ENCODE measurements around the gene S100A16.
A peak's percentile ranks its signal among the peaks of the same experiment; 100 is the strongest.

The S100A16 gene

GRCh38 chr1:153659175-153659534 is 46.2 kb upstream of the S100A16 start:
- Histone ChIP-seq H3K9me3 (replicated peaks in 1 of 2; ENCODE audit: control insufficient read depth in 2 of 2, insufficient read depth in 1 of 2, low read depth in 1 of 2, low read length in 2 of 2) (no peaks in the 10 kb centered on the region), H3K9ac (ENCODE audit: low read depth, low read length, poor library complexity) (peak overlapping the region; percentile 92), H3K14ac (ENCODE audit: low read length) (no peak overlapping the region), H3K18ac (ENCODE audit: low read length) (peak overlapping the region; percentile 100), H3K4ac (ENCODE audit: low read length) (no peak overlapping the region), H2BK5ac (ENCODE audit: low read length) (no peak overlapping the region), H3K23ac (ENCODE audit: low read depth, low read length, poor library complexity) (no peak overlapping the region), H4K8ac (ENCODE audit: low read depth, low read length) (no peak overlapping the region), H3K4me3 (ENCODE audit: low read length in 2 of 2) (peak overlapping the region; percentile 76 to 97), H2BK12ac (ENCODE audit: low read length) (no peak overlapping the region), H4K91ac (ENCODE audit: low read depth, low read length, poor library complexity) (no peak overlapping the region), H2AFZ (ENCODE audit: low read length) (peak overlapping the region; percentile 98), H3K4me1 (ENCODE audit: control insufficient read depth in 2 of 2, insufficient read depth in 1 of 2, low read depth in 1 of 2, low read length in 2 of 2) (peaks cover 4 to 6% of the 10 kb centered on the region in 2 donors), H3K27me3 (ENCODE audit: control insufficient read depth in 3 of 3, insufficient read depth in 3 of 3, low read depth in 1 of 3, low read length in 3 of 3) (no peaks in the 10 kb centered on the region), H3K4me2 (ENCODE audit: insufficient read depth, low read length, poor library complexity, severe bottlenecking) (peak overlapping the region; percentile 92), H3K27ac (replicated peaks; ENCODE audit: low read length) (peak overlapping the region; percentile 95), H3K79me1 (ENCODE audit: low read depth, low read length) (peaks cover 5% of the 10 kb centered on the region), H2BK120ac (ENCODE audit: low read depth, low read length) (no peak overlapping the region), H3K36me3 (replicated peaks in 1 of 2; ENCODE audit: control insufficient read depth in 2 of 2, insufficient read depth in 2 of 2, low read length in 2 of 2) (peaks cover 21 to 44% of the 10 kb centered on the region in 2 donors), H2AK5ac (ENCODE audit: low read depth, low read length) (peak overlapping the region; percentile 6), H2BK15ac (ENCODE audit: low read length) (no peak overlapping the region)
- DNase-seq (ENCODE audit: low spot score): no peak
- no CpG with 5 or more reads among the region's 8 CpGs for WGBS, 2 donors (ENCODE audit: extremely low coverage in 2 of 2, insufficient read length in 2 of 2, insufficient replicate concordance in 1 of 2)

- H2AK5ac ChIP-seq (ENCODE audit: low read depth, low read length): peak within 1 kb of the TSS; percentile 6
- peak; percentile 81 for DNase-seq (ENCODE audit: low spot score)
- H2BK12ac ChIP-seq (ENCODE audit: low read length): no peak within 1 kb of the TSS
- H3K18ac ChIP-seq (ENCODE audit: low read length): peak within 1 kb of the TSS; percentile 100
- no peak within 1 kb of the TSS for H3K14ac ChIP-seq (ENCODE audit: low read length)
- peak within 1 kb of the TSS; percentile 92 for H3K23ac ChIP-seq (ENCODE audit: low read depth, low read length, poor library complexity)
- H3K36me3 ChIP-seq (replicated peaks in 1 of 2; ENCODE audit: control insufficient read depth in 2 of 2, insufficient read depth in 2 of 2, low read length in 2 of 2): peaks cover 18 to 39% of the 10 kb centered on the region in 2 donors
- no peak within 1 kb of the TSS for H2BK5ac ChIP-seq (ENCODE audit: low read length)
- H3K4me3 ChIP-seq (ENCODE audit: low read length in 2 of 2): peak within 1 kb of the TSS; percentile 76 to 97
- H3K4me1 ChIP-seq (ENCODE audit: control insufficient read depth in 2 of 2, insufficient read depth in 1 of 2, low read depth in 1 of 2, low read length in 2 of 2): peaks cover 4 to 6% of the 10 kb centered on the region in 2 donors
- H3K9me3 ChIP-seq (replicated peaks in 1 of 2; ENCODE audit: control insufficient read depth in 2 of 2, insufficient read depth in 1 of 2, low read depth in 1 of 2, low read length in 2 of 2): no peaks in the 10 kb centered on the region
- no peak within 1 kb of the TSS for H3K4ac ChIP-seq (ENCODE audit: low read length)
- no CpG with 5 or more reads among the region's 53 CpGs for whole genome bisulfite sequencing, 2 donors (ENCODE audit: extremely low coverage in 2 of 2, insufficient read length in 2 of 2, insufficient replicate concordance in 1 of 2)
- no peak within 1 kb of the TSS for H4K8ac ChIP-seq (ENCODE audit: low read depth, low read length)
- peak within 1 kb of the TSS; percentile 99 for H4K91ac ChIP-seq (ENCODE audit: low read depth, low read length, poor library complexity)
- no peak within 1 kb of the TSS for H2BK120ac ChIP-seq (ENCODE audit: low read depth, low read length)
- peak within 1 kb of the TSS; percentile 67 for H2BK15ac ChIP-seq (ENCODE audit: low read length)
- H3K9ac ChIP-seq (ENCODE audit: low read depth, low read length, poor library complexity): peak within 1 kb of the TSS; percentile 92
- peak within 1 kb of the TSS; percentile 92 for H3K4me2 ChIP-seq (ENCODE audit: insufficient read depth, low read length, poor library complexity, severe bottlenecking)
- no peaks in the 10 kb centered on the region for H3K27me3 ChIP-seq (ENCODE audit: control insufficient read depth in 3 of 3, insufficient read depth in 3 of 3, low read depth in 1 of 3, low read length in 3 of 3)
- H3K79me1 ChIP-seq (ENCODE audit: low read depth, low read length): peaks cover 5% of the 10 kb centered on the region
- H2AFZ ChIP-seq (ENCODE audit: low read length): peak within 1 kb of the TSS; percentile 98
- H3K27ac ChIP-seq (replicated peaks; ENCODE audit: low read length): peak within 1 kb of the TSS; percentile 95
These were observed 45.6 kb upstream of the S100A16 start, which contains the start of gene SNAPIN for GRCh38 chr1:153658400-153659174. TSS of gene SNAPIN (plus strand) at chr1:153658703. CDS start at chr1:153658744, 41 bp downstream.

DNA sequence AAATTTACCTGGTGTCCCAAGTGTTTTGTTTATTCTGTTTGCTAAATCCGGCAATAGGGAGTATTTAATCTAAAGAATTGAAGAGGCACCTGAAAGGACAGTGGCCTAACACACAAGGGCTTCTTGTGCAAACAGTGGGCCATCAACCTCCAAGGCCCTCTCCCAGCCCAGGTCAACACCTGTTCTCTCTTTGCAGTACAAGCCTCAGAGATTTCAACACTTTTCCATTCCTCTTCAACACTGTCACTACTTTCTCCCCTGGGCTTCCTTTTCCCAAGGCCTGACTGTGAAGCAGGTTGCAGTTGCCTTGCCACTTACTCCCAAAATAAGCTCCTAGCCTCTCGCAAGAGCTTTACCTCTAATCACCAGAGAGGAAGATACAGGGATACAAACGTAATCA is 42.4 kb upstream of the S100A16 start:
- H2BK15ac ChIP-seq (ENCODE audit: low read length): no peak overlapping the region
- H3K27me3 ChIP-seq (ENCODE audit: control insufficient read depth in 3 of 3, insufficient read depth in 3 of 3, low read depth in 1 of 3, low read length in 3 of 3): no peaks in the 10 kb centered on the region
- no peak overlapping the region for H3K4me2 ChIP-seq (ENCODE audit: insufficient read depth, low read length, poor library complexity, severe bottlenecking)
- H3K79me1 ChIP-seq (ENCODE audit: low read depth, low read length): peaks cover 5% of the 10 kb centered on the region
- DNase-seq (ENCODE audit: low spot score): no peak
- no peaks in the 10 kb centered on the region for H3K9me3 ChIP-seq (replicated peaks in 1 of 2; ENCODE audit: control insufficient read depth in 2 of 2, insufficient read depth in 1 of 2, low read depth in 1 of 2, low read length in 2 of 2)
- no peak overlapping the region for H2BK5ac ChIP-seq (ENCODE audit: low read length)
- no peak overlapping the region for H4K91ac ChIP-seq (ENCODE audit: low read depth, low read length, poor library complexity)
- H3K9ac ChIP-seq (ENCODE audit: low read depth, low read length, poor library complexity): no peak overlapping the region
- no peak overlapping the region for H2BK120ac ChIP-seq (ENCODE audit: low read depth, low read length)
- WGBS, 2 donors (ENCODE audit: extremely low coverage in 2 of 2, insufficient read length in 2 of 2, insufficient replicate concordance in 1 of 2): no CpG with 5 or more reads among the region's 3 CpGs
- H3K18ac ChIP-seq (ENCODE audit: low read length): no peak overlapping the region
- H3K4me1 ChIP-seq (ENCODE audit: control insufficient read depth in 2 of 2, insufficient read depth in 1 of 2, low read depth in 1 of 2, low read length in 2 of 2): peaks cover 4 to 6% of the 10 kb centered on the region in 2 donors
- no peak overlapping the region for H2BK12ac ChIP-seq (ENCODE audit: low read length)
- H3K14ac ChIP-seq (ENCODE audit: low read length): no peak overlapping the region
- no peak overlapping the region for H4K8ac ChIP-seq (ENCODE audit: low read depth, low read length)
- H2AK5ac ChIP-seq (ENCODE audit: low read depth, low read length): no peak overlapping the region
- peaks cover 0 to 6% of the 10 kb centered on the region in 2 donors for H3K36me3 ChIP-seq (replicated peaks in 1 of 2; ENCODE audit: control insufficient read depth in 2 of 2, insufficient read depth in 2 of 2, low read length in 2 of 2)
- H3K23ac ChIP-seq (ENCODE audit: low read depth, low read length, poor library complexity): no peak overlapping the region
- H2AFZ ChIP-seq (ENCODE audit: low read length): peak overlapping the region; percentile 55
- H3K27ac ChIP-seq (replicated peaks; ENCODE audit: low read length): no peak overlapping the region
- no peak overlapping the region for H3K4me3 ChIP-seq (ENCODE audit: low read length in 2 of 2)
- H3K4ac ChIP-seq (ENCODE audit: low read length): no peak overlapping the region

DNA sequence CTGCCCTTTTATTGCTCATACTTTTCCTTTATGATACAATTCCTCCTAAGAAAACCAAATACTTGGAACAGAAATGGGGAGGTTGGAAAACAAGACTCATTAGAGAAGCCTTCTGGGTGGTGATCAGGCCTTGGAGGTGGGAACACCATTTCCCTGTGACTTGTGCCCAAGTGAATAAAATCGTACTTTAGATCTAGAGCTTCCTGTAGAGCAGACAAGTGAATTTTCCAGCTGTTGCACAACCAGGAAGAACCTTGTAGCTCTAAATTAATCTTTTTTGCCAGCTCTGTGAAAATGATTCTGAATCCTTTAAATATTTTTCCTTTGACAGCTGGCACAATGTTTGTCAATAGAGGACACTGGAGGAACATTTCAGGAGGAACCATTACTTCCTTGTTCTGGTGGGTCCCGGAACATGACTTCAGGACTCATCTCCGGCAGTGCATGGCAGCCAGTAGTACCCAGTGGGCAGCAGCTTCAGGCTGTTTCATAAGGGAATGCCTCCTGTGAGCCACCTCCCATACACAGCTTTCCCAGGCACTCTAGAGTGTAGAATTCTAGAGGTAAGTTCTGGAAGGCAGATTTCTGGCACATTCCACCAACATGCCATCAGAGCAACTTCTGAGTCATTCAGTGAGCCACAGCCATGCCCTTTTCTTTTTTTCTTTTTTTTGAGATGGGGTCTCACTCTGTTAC is 40.0 kb upstream of the S100A16 start:
- no peak overlapping the region for H4K91ac ChIP-seq (ENCODE audit: low read depth, low read length, poor library complexity)
- H2AFZ ChIP-seq (ENCODE audit: low read length): no peak overlapping the region
- no peak overlapping the region for H3K14ac ChIP-seq (ENCODE audit: low read length)
- no peak overlapping the region for H2BK12ac ChIP-seq (ENCODE audit: low read length)
- no peak overlapping the region for H3K27ac ChIP-seq (replicated peaks; ENCODE audit: low read length)
- no CpG with 5 or more reads among the region's 3 CpGs for WGBS, 2 donors (ENCODE audit: extremely low coverage in 2 of 2, insufficient read length in 2 of 2, insufficient replicate concordance in 1 of 2)
- no peak overlapping the region for H2BK15ac ChIP-seq (ENCODE audit: low read length)
- H3K9ac ChIP-seq (ENCODE audit: low read depth, low read length, poor library complexity): no peak overlapping the region
- H4K8ac ChIP-seq (ENCODE audit: low read depth, low read length): no peak overlapping the region
- H3K27me3 ChIP-seq (ENCODE audit: control insufficient read depth in 3 of 3, insufficient read depth in 3 of 3, low read depth in 1 of 3, low read length in 3 of 3): no peaks in the 10 kb centered on the region
- H3K36me3 ChIP-seq (replicated peaks in 1 of 2; ENCODE audit: control insufficient read depth in 2 of 2, insufficient read depth in 2 of 2, low read length in 2 of 2): no peaks in the 10 kb centered on the region
- no peak for DNase-seq (ENCODE audit: low spot score)
- H3K4ac ChIP-seq (ENCODE audit: low read length): no peak overlapping the region
- no peak overlapping the region for H3K18ac ChIP-seq (ENCODE audit: low read length)
- H2BK120ac ChIP-seq (ENCODE audit: low read depth, low read length): no peak overlapping the region
- H2AK5ac ChIP-seq (ENCODE audit: low read depth, low read length): no peak overlapping the region
- H3K23ac ChIP-seq (ENCODE audit: low read depth, low read length, poor library complexity): no peak overlapping the region
- peaks cover 0 to 2% of the 10 kb centered on the region in 2 donors for H3K4me1 ChIP-seq (ENCODE audit: control insufficient read depth in 2 of 2, insufficient read depth in 1 of 2, low read depth in 1 of 2, low read length in 2 of 2)
- H2BK5ac ChIP-seq (ENCODE audit: low read length): no peak overlapping the region
- no peaks in the 10 kb centered on the region for H3K79me1 ChIP-seq (ENCODE audit: low read depth, low read length)
- H3K4me3 ChIP-seq (ENCODE audit: low read length in 2 of 2): no peak overlapping the region
- H3K9me3 ChIP-seq (replicated peaks in 1 of 2; ENCODE audit: control insufficient read depth in 2 of 2, insufficient read depth in 1 of 2, low read depth in 1 of 2, low read length in 2 of 2): no peaks in the 10 kb centered on the region
- no peak overlapping the region for H3K4me2 ChIP-seq (ENCODE audit: insufficient read depth, low read length, poor library complexity, severe bottlenecking)

All from neuronal stem cell (in vitro differentiated cells).